Breast epithelium (tissue), 4 donors: ENCODE measurements around the gene ATP9A. TPM values are rescaled to one million over a fixed set of nuclear protein-coding genes. Genes with fewer than 3 reads are reported as not detected.

Experiments
- DNase-seq, 2 donors: peaks; one replicate each; pipeline ENCODE4 v3.0.0-alpha.2; 2019; ENCODE audit warnings: low spot score in 2 of 2
- H3K27ac ChIP-seq, 2 donors: fragments of 200-600 bp; sonication (generic) in 1 of 2; one replicate each; pipeline ENCODE4 v1.5.1; 2016 to 2019; ENCODE audit warnings: mild to moderate bottlenecking in 1 of 2
- H3K27me3 ChIP-seq, 2 donors: fragments of 200-600 bp; sonication (generic) in 1 of 2; one replicate each; pipeline versions ENCODE4 v1.5.1 to v1.6.0; 2017 to 2019; ENCODE audit warnings: control low read depth in 1 of 2, mild to moderate bottlenecking in 1 of 2
- H3K36me3 ChIP-seq: fragments of 200-600 bp; one replicate; pipeline ENCODE4 v1.5.1; 2019
- H3K4me1 ChIP-seq, 2 donors: fragments of 200-600 bp; sonication (generic); one replicate each; pipeline ENCODE4 v1.5.1; 2016 to 2019; ENCODE audit warnings: control low read depth in 1 of 2
- H3K4me3 ChIP-seq, 3 donors: fragments of 200-600 bp; sonication (generic); 1 replicate in 2 of 3; 2 replicates in 1 of 3; pipeline ENCODE4 v1.5.1; 2016 to 2019; ENCODE audit warnings: mild to moderate bottlenecking in 3 of 3, moderate library complexity in 2 of 3
- H3K9me3 ChIP-seq, 2 donors: fragments of 200-600 bp; sonication (generic) in 1 of 2; one replicate each; pipeline ENCODE4 v1.5.1; 2016 to 2019; ENCODE audit warnings: control low read depth in 1 of 2
- POLR2A ChIP-seq: fragments of 450-650 bp; IDR thresholded peaks from one replicate; pipeline ENCODE4 v1.6.1; 2016; ENCODE audit warnings: antibody characterized with exemption, mild to moderate bottlenecking, moderate library complexity
- POLR2AphosphoS5 ChIP-seq, 3 donors: sonication (generic); formaldehyde crosslinking; IDR thresholded peaks; one replicate each; pipeline ENCODE4 v1.6.1; 2017; ENCODE audit warnings: antibody characterized with exemption in 3 of 3
- intact Hi-C: fragments of 100-400 bp; cut with DNase I; formaldehyde crosslinking; loops from one replicate; pipeline ENCODE4 v1.15.1; 2023; ENCODE audit warnings: low total_unique reads
- total RNA-seq, 3 donors: library from RNA; depleted of rRNA; stranded (reverse); fragments of >200 nt; gene quantifications; one replicate each; pipeline ENCODE4 v1.1.0, GENCODE V29; 2016
- TF ChIP-seq, protein P1 (sequence below), 3 donors: fragments of 450-650 bp; IDR thresholded peaks; one replicate each; pipeline ENCODE4 v1.5.1; 2016 to 2017; ENCODE audit warnings: antibody characterized with exemption in 3 of 3, mild to moderate bottlenecking in 3 of 3, moderate library complexity in 3 of 3

The ATP9A gene
- total RNA-seq, 3 donors from 2014 or later = 41.6 to 98.4 (median 50.8) TPM

DNA sequence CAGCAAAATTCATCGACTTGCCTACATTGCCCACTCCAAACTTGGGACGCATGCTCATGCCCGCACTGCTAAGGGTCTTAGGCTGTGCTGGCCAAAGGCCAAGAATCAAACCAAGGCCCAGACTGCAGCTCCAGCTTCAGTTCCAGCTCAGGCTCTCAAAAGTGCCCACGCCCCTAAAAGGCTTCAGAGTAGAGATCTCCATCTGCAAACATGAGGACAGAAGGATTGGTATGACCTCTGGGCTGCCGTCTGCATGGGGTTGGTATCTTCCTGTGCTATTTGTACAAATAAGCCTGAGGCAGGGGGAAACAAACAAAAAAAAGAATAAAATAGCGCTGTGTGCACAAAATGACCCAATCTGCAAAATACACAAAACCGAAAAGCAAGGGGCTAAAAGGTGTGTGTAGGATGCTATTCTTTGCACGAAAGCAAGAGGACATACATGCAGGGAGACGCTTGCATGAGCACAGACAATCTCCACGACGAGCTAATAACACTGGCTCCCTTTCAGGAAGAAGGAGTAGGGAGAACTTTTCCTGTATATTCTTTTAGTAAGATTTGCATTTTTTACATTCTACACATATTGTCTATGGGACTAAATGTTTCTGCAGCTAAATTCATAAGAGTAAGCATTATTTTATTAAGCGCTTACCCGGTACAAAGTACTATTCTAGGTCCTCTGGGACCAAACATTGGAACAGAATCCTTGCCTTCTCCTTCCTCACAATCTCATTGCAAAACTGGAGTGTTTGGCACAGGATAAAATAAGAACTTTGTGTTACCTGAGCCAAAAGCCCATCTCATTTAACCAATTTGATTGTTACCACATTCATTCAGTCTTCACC, 33.1 kb downstream of the ATP9A start:
- DNase-seq = no peak
- H3K36me3 ChIP-seq = no peaks in the 10 kb centered on the region
- intact Hi-C loops = no loop called here
- TF ChIP-seq POLR2AphosphoS5 (IDR thresholded peaks at IDR 0.05) (no peak), POLR2A (no peak)
- TF ChIP-seq, protein P1, sequence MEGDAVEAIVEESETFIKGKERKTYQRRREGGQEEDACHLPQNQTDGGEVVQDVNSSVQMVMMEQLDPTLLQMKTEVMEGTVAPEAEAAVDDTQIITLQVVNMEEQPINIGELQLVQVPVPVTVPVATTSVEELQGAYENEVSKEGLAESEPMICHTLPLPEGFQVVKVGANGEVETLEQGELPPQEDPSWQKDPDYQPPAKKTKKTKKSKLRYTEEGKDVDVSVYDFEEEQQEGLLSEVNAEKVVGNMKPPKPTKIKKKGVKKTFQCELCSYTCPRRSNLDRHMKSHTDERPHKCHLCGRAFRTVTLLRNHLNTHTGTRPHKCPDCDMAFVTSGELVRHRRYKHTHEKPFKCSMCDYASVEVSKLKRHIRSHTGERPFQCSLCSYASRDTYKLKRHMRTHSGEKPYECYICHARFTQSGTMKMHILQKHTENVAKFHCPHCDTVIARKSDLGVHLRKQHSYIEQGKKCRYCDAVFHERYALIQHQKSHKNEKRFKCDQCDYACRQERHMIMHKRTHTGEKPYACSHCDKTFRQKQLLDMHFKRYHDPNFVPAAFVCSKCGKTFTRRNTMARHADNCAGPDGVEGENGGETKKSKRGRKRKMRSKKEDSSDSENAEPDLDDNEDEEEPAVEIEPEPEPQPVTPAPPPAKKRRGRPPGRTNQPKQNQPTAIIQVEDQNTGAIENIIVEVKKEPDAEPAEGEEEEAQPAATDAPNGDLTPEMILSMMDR (IDR thresholded peaks at IDR 0.05) = no peak
- H3K4me1 ChIP-seq = no peaks in the 10 kb centered on the region
- H3K27ac ChIP-seq = no peak overlapping the region
- no peak overlapping the region for H3K4me3 ChIP-seq
- no peaks in the 10 kb centered on the region for H3K27me3 ChIP-seq
- H3K9me3 ChIP-seq = no peaks in the 10 kb centered on the region

DNA sequence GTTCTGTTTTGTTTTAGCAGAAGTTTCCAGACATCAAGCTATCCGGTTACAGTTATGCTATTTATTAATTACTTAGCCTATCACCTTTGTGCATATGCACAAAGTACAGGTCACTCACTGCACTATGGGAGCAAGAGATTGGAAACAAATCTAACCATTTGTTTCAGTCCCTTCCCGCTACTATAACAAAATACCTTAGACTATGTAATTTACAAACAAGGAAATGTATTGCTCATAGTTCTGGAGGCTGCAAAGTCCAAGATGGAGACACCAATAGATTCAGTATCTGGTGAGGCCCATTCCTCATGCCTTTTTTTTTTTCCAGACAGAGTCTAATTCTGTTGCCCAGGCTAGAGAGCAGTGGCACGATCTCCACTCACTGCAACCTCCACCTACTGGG, 35.1 kb downstream of the ATP9A start:
- no peaks in the 10 kb centered on the region for H3K4me1 ChIP-seq
- no peak overlapping the region for H3K4me3 ChIP-seq
- H3K27ac ChIP-seq = no peak overlapping the region
- no peaks in the 10 kb centered on the region for H3K36me3 ChIP-seq
- no peak for DNase-seq
- no peaks in the 10 kb centered on the region for H3K27me3 ChIP-seq
- H3K9me3 ChIP-seq = no peaks in the 10 kb centered on the region
- intact Hi-C loops = no loop called here
- TF ChIP-seq POLR2AphosphoS5 (IDR thresholded peaks at IDR 0.05) (no peak), POLR2A (no peak)
- TF ChIP-seq, protein P1 (IDR thresholded peaks at IDR 0.05) = no peak

DNA sequence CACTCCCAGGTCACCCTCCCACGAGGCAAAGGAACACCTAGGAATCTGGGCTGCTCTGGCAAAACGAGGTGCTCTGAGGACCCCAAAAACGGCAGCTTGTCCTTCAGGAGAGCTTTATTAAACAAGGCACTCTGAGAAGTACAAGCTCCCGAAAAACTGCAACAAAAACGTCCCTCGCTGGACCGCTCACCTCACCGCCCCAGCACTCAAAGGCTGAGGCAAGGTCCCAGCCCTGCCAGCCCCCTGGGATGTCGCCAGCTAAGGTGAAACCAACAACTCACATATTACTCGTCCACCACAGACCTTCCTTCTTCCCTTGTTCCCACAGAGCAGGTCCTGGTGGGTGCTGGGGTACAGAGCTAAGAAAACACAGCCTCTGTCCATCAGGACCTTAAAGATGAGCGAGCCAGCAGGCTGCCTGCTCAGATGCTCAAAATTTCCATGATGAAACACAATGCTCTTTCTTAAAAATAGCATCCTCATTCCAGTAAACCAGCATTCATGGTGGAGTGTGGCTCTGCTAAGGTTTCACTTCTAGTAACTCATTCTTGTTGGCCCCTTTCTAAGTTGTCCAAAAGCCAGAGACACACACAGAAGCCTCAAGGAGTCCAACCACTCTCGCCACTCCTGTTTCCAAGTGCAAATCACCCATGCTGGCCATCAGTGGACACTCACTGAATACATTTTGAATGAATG, 35.9 kb downstream of the ATP9A start:
- H3K4me3 ChIP-seq = peak overlapping the region in 1 of 3 donors; percentile 51
- H3K27me3 ChIP-seq = no peaks in the 10 kb centered on the region
- no peaks in the 10 kb centered on the region for H3K9me3 ChIP-seq
- no peaks in the 10 kb centered on the region for H3K36me3 ChIP-seq
- intact Hi-C loops = no loop called here
- DNase-seq = no peak
- TF ChIP-seq POLR2AphosphoS5 (IDR thresholded peaks at IDR 0.05) = no peak
- TF ChIP-seq, protein P1 (IDR thresholded peaks at IDR 0.05) = no peak
- no peak for TF ChIP-seq POLR2A
- H3K27ac ChIP-seq = peak overlapping the region; percentile 33 to 83
- no peaks in the 10 kb centered on the region for H3K4me1 ChIP-seq

DNA sequence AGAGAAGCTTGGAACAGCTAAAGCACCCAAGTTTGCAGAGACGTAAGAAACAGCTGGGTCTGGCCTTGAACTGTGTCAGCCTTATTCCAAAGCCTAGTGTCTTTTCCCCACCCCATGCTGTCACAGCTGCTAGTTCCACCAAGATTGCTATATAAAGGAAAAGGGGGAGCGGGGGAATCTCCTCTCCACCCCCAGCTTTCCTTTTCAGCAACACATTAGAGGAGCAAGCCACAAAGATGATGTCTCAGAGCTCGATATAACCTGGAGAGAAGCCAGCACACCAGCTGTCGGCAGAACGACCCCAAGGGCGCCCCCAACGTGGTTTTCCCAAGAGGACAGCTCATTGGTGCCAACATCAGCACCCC, 36.5 kb downstream of the ATP9A start:
- intact Hi-C loops = no loop called here
- Histone ChIP-seq H3K4me3 (peak overlapping the region in 1 of 3 donors; percentile 51), H3K9me3 (no peaks in the 10 kb centered on the region), H3K4me1 (no peaks in the 10 kb centered on the region), H3K36me3 (no peaks in the 10 kb centered on the region), H3K27me3 (no peaks in the 10 kb centered on the region), H3K27ac (peak overlapping the region; percentile 22 to 83)
- DNase-seq = no peak
- TF ChIP-seq, protein P1 (IDR thresholded peaks at IDR 0.05) = no peak
- TF ChIP-seq POLR2A (no peak), POLR2AphosphoS5 (IDR thresholded peaks at IDR 0.05) (no peak)

DNA sequence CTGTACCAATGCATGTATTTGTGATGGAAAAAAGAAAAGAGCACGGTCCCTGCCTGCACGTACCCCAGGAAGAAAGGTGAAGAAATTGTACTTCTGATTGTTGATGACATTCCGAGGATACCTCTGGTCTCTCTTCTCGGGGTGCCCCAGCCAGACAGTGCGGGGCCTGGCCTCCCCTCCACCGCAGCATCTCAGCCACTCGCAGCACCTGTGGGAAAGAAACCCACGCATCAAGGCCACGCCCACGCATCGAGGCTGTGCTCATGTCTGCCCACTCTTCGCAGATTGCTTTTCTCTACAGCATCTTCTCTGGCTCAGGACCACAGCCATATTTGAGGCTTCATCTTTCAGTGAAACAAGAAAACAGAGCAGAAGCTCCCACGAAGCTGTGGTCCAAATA, 38.4 kb downstream of the ATP9A start:
- Histone ChIP-seq H3K27me3 (no peaks in the 10 kb centered on the region), H3K9me3 (no peaks in the 10 kb centered on the region), H3K27ac (no peak overlapping the region), H3K36me3 (no peaks in the 10 kb centered on the region), H3K4me3 (no peak overlapping the region), H3K4me1 (no peaks in the 10 kb centered on the region)
- TF ChIP-seq POLR2AphosphoS5 (IDR thresholded peaks at IDR 0.05) (no peak), POLR2A (no peak)
- TF ChIP-seq, protein P1 (IDR thresholded peaks at IDR 0.05) = no peak
- intact Hi-C loops = no loop called here
- DNase-seq = no peak
